ENCODE data around the gene PAPSS2.

The PAPSS2 gene

GRCh38 chr10:87672551-87672950 lies 12.9 kb downstream of the PAPSS2 start:
- no peak for DNase-seq

DNA sequence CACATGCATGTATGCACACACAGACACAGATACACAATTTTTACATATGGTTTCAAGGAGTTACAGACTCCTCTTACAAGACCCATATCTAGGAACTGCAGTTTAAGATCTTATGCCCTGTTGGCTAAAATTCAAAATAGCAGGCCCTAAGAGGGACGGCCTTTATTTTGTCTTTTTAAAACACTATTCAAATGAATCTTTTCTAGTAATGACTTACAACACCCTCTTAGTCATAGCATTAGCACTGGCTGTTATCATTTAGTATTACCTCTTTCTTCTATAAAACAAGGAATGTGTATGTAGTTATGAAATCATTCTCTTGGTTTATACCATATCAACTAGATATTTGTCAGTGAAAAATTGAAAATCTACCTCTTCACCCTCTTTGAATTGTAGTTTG lies 15.3 kb downstream of the PAPSS2 start:
- DNase-seq = no peak

- DNase-seq = no peak
Observed at GRCh38 chr10:87675396-87676376, 16.0 kb downstream of the PAPSS2 start.

GRCh38 chr10:87677595-87677994 lies 17.9 kb downstream of the PAPSS2 start:
- no peak for DNase-seq

DNA sequence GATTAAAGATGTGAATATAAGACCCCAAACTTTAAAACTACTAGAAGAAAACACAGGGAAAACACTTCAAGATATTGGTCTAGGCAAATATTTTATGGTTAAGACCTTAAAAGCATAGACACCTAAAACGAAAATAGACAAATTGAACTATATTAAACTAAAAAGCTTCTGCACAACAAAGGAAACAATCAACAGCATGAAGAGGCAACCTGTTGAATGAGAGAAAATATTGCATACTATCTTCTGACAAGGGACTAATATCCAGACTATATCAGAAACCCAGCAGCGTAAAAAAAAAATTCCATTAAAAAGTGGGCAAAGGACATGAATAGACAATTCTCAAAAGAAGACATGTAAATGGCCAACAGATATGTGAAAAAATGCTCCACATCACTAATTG lies 18.6 kb downstream of the PAPSS2 start:
- DNase-seq = no peak

GRCh38 chr10:87683356-87683755 lies 23.7 kb downstream of the PAPSS2 start:
- DNase-seq = no peak

GRCh38 chr10:87684001-87684638 lies 24.4 kb downstream of the PAPSS2 start:
- no peak for DNase-seq

DNA sequence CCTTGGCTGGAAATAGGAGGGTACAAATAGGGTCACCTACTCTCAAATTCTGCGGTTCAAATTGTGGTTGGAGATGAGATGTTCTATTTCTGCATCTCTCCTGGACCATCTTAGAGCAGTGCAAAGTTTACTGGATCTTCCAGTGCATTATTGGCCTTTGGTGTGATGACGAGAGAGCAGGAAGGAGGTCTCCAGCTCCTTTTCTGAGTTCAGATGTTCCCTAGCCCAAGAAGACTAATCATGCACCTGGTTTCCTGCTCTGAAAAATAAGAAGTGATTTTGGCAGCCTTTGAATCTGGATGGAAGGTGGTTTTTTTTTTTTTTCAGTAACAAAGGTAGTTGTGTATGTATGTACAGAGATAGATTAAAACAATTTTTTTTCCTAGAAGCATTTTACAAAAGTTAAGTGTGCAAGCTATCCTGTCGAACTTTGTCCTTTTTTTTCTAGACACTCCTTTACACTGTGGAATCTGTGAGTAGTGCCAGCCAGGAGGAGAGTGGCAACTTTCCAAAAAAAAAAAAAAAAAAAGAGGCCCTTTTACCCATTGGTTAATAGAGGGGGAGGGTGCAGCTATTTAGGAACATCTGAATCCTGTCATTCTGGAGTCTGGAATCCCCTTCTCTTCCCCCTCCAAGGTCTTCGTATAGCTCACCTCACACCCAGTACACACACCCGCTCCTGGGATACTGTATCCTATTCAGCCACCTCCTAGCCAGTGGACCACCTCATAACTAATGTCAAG lies 26.3 kb downstream of the PAPSS2 start:
- DNase-seq = no peak

DNA sequence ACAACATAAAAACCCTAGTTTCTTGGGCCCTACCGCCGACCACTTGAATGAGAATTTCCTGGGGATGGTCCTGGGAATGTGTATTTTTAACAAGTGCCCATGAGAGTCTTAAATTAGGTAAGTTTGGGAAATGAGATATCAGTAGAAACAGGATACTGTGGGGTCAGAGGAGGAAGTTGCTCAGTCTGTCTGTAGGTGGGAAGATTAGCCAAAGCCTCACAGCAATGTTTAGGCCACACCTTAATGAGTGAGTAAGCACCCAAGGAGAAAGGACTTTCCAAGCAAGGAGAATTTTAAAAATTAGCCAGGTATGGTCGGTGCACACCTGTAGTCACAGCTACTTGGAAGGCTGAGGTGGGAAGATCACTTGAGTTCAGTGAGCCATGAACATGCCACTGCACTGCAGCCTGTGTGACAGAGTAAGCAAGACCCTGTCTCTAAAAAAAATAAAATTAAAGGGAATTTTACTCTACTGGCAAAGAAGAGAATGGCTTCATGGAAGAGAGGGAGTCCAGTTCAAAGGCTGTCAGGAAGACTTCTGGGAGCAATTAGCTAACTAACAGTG lies 31.9 kb downstream of the PAPSS2 start:
- no peak for DNase-seq

DNA sequence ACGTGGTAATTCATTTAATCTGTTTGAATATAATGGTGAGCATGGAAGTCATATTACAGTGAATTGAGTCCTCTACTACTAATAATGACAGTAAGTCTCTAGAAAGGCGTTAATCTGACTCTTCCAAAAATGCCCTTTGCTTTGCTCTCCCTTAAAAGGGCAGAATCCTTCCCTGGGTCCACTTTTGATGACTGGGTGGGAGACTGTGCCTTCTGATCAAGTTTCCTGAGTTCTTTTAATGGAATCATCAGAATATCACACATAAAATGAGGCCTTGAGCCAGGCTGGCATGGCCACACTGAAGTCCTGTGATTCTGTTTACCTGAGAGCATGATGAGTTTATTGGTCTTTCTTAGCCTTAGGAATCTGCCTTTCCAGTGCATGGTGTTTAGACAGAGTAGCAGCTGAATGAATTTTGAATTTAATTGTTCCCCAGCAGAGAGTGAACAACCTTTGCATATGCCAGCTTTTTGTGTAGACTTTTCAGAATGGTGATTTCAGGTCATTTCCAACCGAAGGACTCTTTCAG lies 33.3 kb downstream of the PAPSS2 start:
- no peak for DNase-seq

- no peak for DNase-seq
Observed at GRCh38 chr10:87694011-87694794, 34.5 kb downstream of the PAPSS2 start.

DNA sequence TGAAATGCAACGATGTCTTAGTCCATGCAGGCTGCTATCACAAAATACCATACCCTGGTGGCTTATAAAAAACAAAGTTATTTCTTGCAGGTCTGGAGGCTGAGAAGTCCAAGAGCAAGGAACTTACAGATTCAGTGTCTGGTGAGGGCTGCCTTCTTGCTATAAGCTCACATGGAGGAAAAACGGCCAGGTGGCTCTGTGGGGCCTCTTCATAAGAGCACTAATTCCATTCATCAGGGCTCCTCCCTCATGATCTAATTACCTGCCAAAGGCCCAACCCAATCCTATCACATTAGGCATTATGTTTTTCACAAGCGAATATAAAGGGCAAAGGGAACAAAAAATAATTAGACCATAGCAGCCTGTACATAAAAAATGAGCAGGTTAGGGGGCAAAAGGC lies 35.4 kb downstream of the PAPSS2 start:
- no peak for DNase-seq

DNA sequence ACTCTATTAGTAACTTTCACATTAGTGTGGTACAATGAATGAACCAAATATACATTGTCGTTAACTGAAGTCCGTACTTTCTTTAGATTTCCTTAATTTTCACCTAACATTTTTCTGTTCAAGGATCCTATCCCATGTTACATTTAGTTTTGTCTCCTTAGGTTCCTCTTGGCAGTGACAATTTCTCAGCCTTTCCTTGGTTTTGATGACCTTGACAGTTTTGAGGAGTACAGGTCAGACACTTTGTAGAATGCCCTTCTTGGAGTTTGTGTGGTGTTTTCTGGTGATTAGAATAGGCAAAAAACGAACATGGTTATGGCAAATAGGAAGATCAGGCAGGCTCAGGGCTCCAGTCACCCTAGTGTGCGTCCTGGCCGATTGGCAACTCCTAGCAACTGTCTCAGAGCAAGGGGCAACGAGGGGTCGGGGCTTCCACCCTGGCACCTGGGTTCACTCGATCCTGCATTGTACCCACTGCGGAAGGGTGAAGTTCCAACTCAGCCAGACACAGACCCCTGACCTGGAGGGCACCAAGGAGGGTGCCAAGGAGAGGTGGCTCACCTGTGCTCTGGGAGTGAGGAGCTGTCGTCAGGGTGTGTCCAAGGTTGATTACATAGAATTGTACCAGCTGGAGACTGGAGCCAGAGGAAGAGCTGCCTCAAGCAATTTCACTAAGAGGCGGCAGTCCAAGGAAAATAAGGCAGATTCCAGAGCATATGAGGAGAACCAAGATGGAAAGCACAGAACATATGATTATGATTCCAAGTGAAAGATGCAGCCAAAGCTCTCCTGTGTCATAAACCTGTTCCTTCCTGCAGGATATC lies 37.5 kb downstream of the PAPSS2 start:
- no peak for DNase-seq

GRCh38 chr10:87700031-87700796 lies 40.5 kb downstream of the PAPSS2 start:
- no peak for DNase-seq

- no peak for DNase-seq
Observed at GRCh38 chr10:87702260-87702972, 42.7 kb downstream of the PAPSS2 start.

DNA sequence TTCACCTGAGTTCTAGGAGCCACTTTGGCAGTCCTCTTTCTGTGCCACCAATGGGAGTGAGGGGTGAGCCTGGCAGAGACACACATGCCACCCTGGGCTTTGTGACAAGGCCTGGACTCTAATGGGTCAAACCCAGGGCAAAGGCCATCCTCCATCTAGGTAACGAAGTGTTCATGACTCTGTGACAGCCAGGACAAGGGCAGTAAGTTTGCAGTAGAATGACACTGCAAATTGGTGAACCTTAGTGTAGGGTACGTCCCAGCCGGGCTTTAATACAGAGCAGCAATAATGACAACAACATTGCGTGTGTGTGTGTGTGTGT lies 43.3 kb downstream of the PAPSS2 start:
- DNase-seq = no peak

GRCh38 chr10:87703771-87704170 lies 44.1 kb downstream of the PAPSS2 start:
- no peak for DNase-seq

DNA sequence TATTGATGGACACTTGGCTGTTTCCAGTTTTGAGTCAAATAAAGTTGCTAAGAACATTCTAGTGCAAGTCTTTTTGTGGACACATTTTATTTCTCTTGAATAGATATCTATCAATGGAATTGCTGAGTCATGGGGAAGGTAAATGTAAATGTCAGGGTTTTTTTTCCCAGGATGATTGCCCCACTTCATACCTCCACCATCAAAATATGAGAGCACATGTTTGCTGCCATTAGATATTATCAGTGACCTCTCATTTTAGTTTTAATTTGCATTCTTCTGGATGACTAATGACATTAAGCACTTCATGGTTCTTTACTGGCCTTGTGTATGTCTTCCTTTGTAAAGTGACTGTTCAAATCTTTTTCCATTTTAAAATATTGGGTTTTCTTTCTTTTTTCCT lies 45.7 kb downstream of the PAPSS2 start:
- DNase-seq = no peak

- DNase-seq = peak; percentile 0
Observed at GRCh38 chr10:87706731-87707130, 47.1 kb downstream of the PAPSS2 start.

GRCh38 chr10:87707254-87707653 lies 47.6 kb downstream of the PAPSS2 start:
- DNase-seq = no peak

All from NCI-H446 treated with DMSO at 0.1 percent for 48 hours (cell line).